Measurements from ENCODE around the gene LMAN2L.
A peak's percentile ranks its signal among the peaks of the same experiment; 100 is the strongest.

LMAN2L gene

GRCh38 chr2:96739633-96740428 lies at the start of gene LMAN2L:
TSS of gene LMAN2L (minus strand) at chr2:96740064. CDS start at chr2:96740040, 24 bp downstream.
- peak; percentile 74 for DNase-seq (ENCODE audit: low read depth)

GRCh38 chr2:96789245-96789617 lies 49.4 kb upstream of the LMAN2L start:
- DNase-seq (ENCODE audit: low read depth), result no peak

- no peak for DNase-seq (ENCODE audit: low read depth)
These were observed 48.8 kb upstream of the LMAN2L start for GRCh38 chr2:96788442-96789244.

GRCh38 chr2:96787411-96787810 lies 47.5 kb upstream of the LMAN2L start:
- no peak for DNase-seq (ENCODE audit: low read depth)

- DNase-seq (ENCODE audit: low read depth), result no peak
These were observed 43.5 kb upstream of the LMAN2L start for GRCh38 chr2:96783388-96783787.

GRCh38 chr2:96775160-96775559 lies 35.3 kb upstream of the LMAN2L start:
- DNase-seq (ENCODE audit: low read depth), result no peak

GRCh38 chr2:96773922-96774321 lies 34.1 kb upstream of the LMAN2L start:
- DNase-seq (ENCODE audit: low read depth), result no peak

- no peak for DNase-seq (ENCODE audit: low read depth)
These were observed 33.2 kb upstream of the LMAN2L start for GRCh38 chr2:96772903-96773671.

GRCh38 chr2:96771796-96772618 lies 32.1 kb upstream of the LMAN2L start:
- no peak for DNase-seq (ENCODE audit: low read depth)

GRCh38 chr2:96770442-96771202 lies 30.8 kb upstream of the LMAN2L start:
- no peak for DNase-seq (ENCODE audit: low read depth)

- DNase-seq (ENCODE audit: low read depth), result no peak
These were observed 29.9 kb upstream of the LMAN2L start for GRCh38 chr2:96769814-96770213.

GRCh38 chr2:96768083-96768561 lies 28.3 kb upstream of the LMAN2L start:
- no peak for DNase-seq (ENCODE audit: low read depth)

- no peak for DNase-seq (ENCODE audit: low read depth)
These were observed 27.4 kb upstream of the LMAN2L start for GRCh38 chr2:96767135-96767871.

- no peak for DNase-seq (ENCODE audit: low read depth)
These were observed 24.4 kb upstream of the LMAN2L start for GRCh38 chr2:96764253-96764637.

GRCh38 chr2:96763511-96764252 lies 23.8 kb upstream of the LMAN2L start:
- no peak for DNase-seq (ENCODE audit: low read depth)

- DNase-seq (ENCODE audit: low read depth), result no peak
These were observed 22.9 kb upstream of the LMAN2L start for GRCh38 chr2:96762529-96763311.

GRCh38 chr2:96760986-96761832 lies 21.3 kb upstream of the LMAN2L start:
- peak; percentile 42 for DNase-seq (ENCODE audit: low read depth)

Measured in stimulated activated CD8-positive, alpha-beta memory T cell treated with anti-CD3 and anti-CD28 coated beads, Interleukin-15, amount 100 ng/mL, for 24 hours (primary cell).